Transverse colon (tissue), 4 donors: ENCODE data around the gene IKZF3. TPM values are rescaled to one million over a fixed set of nuclear protein-coding genes. Genes with fewer than 3 reads are reported as not detected.

Source experiments
- DNase-seq: peaks from one replicate; pipeline ENCODE4 v3.0.0-alpha.2; 2019
- H3K27ac ChIP-seq, 4 donors: fragments of 200-600 bp; sonication (generic); 2 replicates each; pipeline ENCODE4 v1.5.1; 2016 to 2018; ENCODE audit warnings: inconsistent platforms in 4 of 4
- H3K27me3 ChIP-seq: fragments of 200-600 bp; sonication (generic); 2 replicates; pipeline ENCODE4 v1.5.1; 2017; ENCODE audit warnings: inconsistent platforms
- H3K36me3 ChIP-seq, 4 donors: fragments of 200-600 bp; sonication (generic); 2 replicates each; pipeline ENCODE4 v1.5.1; 2017 to 2019; ENCODE audit warnings: inconsistent platforms in 4 of 4
- H3K4me1 ChIP-seq, 4 donors: fragments of 200-600 bp; sonication (generic); 2 replicates each; pipeline ENCODE4 v1.5.1; 2017 to 2020; ENCODE audit warnings: inconsistent platforms in 4 of 4
- H3K4me3 ChIP-seq, 4 donors: fragments of 200-600 bp; sonication (generic); 1 replicate in 1 of 4; 2 replicates in 3 of 4; pipeline versions ENCODE4 v1.5.1 to v1.6.1; 2017 to 2019; ENCODE audit warnings: inconsistent platforms in 4 of 4
- H3K9me3 ChIP-seq, 2 donors: fragments of 200-600 bp; sonication (generic); 2 replicates each; pipeline ENCODE4 v1.5.1; 2017 to 2019; ENCODE audit warnings: inconsistent platforms in 2 of 2
- CTCF ChIP-seq, 5 experiments: fragments of 200-600 bp in 3 of 5; fragments of 450-650 bp in 2 of 5; sonication (generic) in 3 of 5; IDR thresholded peaks; 1 replicate in 2 of 5; 2 replicates in 3 of 5; pipeline ENCODE4 v1.5.1; 2016 to 2017; ENCODE audit warnings: antibody characterized with exemption in 5 of 5, inconsistent platforms in 3 of 5, mild to moderate bottlenecking in 2 of 5, moderate library complexity in 1 of 5
- EP300 ChIP-seq: sonication (generic); formaldehyde crosslinking; IDR thresholded peaks from one replicate; pipeline ENCODE4 v1.6.1; 2017; ENCODE audit warnings: antibody characterized with exemption, low read depth
- POLR2A ChIP-seq: fragments of 450-650 bp; IDR thresholded peaks from one replicate; pipeline ENCODE4 v1.6.1; 2016; ENCODE audit warnings: antibody characterized with exemption, mild to moderate bottlenecking, moderate library complexity
- POLR2AphosphoS5 ChIP-seq, 3 donors: sonication (generic); formaldehyde crosslinking; IDR thresholded peaks; one replicate each; pipeline ENCODE4 v1.6.1; 2016; ENCODE audit warnings: antibody characterized with exemption in 3 of 3
- WGBS, 2 donors: methylation state at CpG; one replicate each; pipeline ENCODE4 v1.1.5; 2018; ENCODE audit warnings: low coverage in 1 of 2; 5-methylcytosine and 5-hydroxymethylcytosine counted together
- in situ Hi-C, 4 donors: fragments of 200-750 bp; cut with MboI; loops; one replicate each; pipeline versions ENCODE4 v1.15.0 to v1.15.1; 2017; ENCODE audit warnings: low sequenced_read_pairs in 3 of 4, low pct_ligation_motif_present in 1 of 4, low pct_unique_long_range_greater_than_20kb in 1 of 4
- intact Hi-C: fragments of 100-400 bp; cut with DNase I; formaldehyde crosslinking; loops from one replicate; pipeline ENCODE4 v1.15.1; 2023; ENCODE audit warnings: low total_unique reads
- total RNA-seq, 4 donors: library from RNA; depleted of rRNA; stranded (reverse); fragments of >200 nt; gene quantifications; one replicate each; pipeline ENCODE4 v1.1.0, GENCODE V29; 2016

The IKZF3 gene
- total RNA-seq, 4 donors from 2014 or later: 2.2 to 13.5 (median 3.0) TPM

GRCh38 chr17:39791111-39791992 lies 72.8 kb downstream of the IKZF3 start:
- no peaks in the 10 kb centered on the region for H3K4me1 ChIP-seq
- H3K9me3 ChIP-seq: no peaks in the 10 kb centered on the region
- no peak for TF ChIP-seq EP300
- no peak for TF ChIP-seq POLR2A
- no peak for TF ChIP-seq CTCF (IDR thresholded peaks at IDR 0.05)
- TF ChIP-seq POLR2AphosphoS5 (IDR thresholded peaks at IDR 0.05): no peak
- intact Hi-C loops: no loop called here
- H3K36me3 ChIP-seq: no peaks in the 10 kb centered on the region
- H3K27ac ChIP-seq: no peak overlapping the region
- peaks cover 13% of the 10 kb centered on the region for H3K27me3 ChIP-seq
- in situ Hi-C loops: no loop called here
- H3K4me3 ChIP-seq: no peak overlapping the region
- WGBS, 2 donors: 51 to 78% methylated on average over 6 of the region's 6 CpGs
- DNase-seq: no peak

- no peak overlapping the region for H3K4me3 ChIP-seq
- intact Hi-C loops (no loop called here), in situ Hi-C loops (no loop called here)
- no peaks in the 10 kb centered on the region for H3K4me1 ChIP-seq
- no peaks in the 10 kb centered on the region for H3K9me3 ChIP-seq
- peaks cover 13% of the 10 kb centered on the region for H3K27me3 ChIP-seq
- no peak for DNase-seq
- no peak for TF ChIP-seq CTCF (IDR thresholded peaks at IDR 0.05)
- TF ChIP-seq EP300: no peak
- no peak for TF ChIP-seq POLR2AphosphoS5 (IDR thresholded peaks at IDR 0.05)
- TF ChIP-seq POLR2A: no peak
- H3K27ac ChIP-seq: no peak overlapping the region
- 84 to 91% methylated on average over 8 of the region's 8 CpGs for WGBS, 2 donors
- no peaks in the 10 kb centered on the region for H3K36me3 ChIP-seq
These were observed 76.2 kb downstream of the IKZF3 start for GRCh38 chr17:39787743-39788484.

- Histone ChIP-seq H3K27ac (no peak overlapping the region), H3K4me1 (no peaks in the 10 kb centered on the region), H3K27me3 (peaks cover 13% of the 10 kb centered on the region), H3K4me3 (no peak overlapping the region), H3K36me3 (no peaks in the 10 kb centered on the region), H3K9me3 (no peaks in the 10 kb centered on the region)
- in situ Hi-C loops (no loop called here), intact Hi-C loops (no loop called here)
- TF ChIP-seq POLR2AphosphoS5 (IDR thresholded peaks at IDR 0.05) (no peak), POLR2A (no peak), EP300 (no peak), CTCF (IDR thresholded peaks at IDR 0.05) (no peak)
- no peak for DNase-seq
These were observed 77.1 kb downstream of the IKZF3 start for GRCh38 chr17:39787041-39787440.

- no peak for DNase-seq
- no peak overlapping the region for H3K4me3 ChIP-seq
- in situ Hi-C loops (no loop called here), intact Hi-C loops (loop anchor here (1.0 kb wide), 1 partner anchor 27 kb away; no protein-coding TSS in a partner anchor)
- TF ChIP-seq POLR2A (no peak), POLR2AphosphoS5 (IDR thresholded peaks at IDR 0.05) (no peak), CTCF (IDR thresholded peaks at IDR 0.05) (no peak), EP300 (no peak)
- peaks cover 4% of the 10 kb centered on the region for H3K27me3 ChIP-seq
- H3K36me3 ChIP-seq: no peaks in the 10 kb centered on the region
- H3K4me1 ChIP-seq: no peaks in the 10 kb centered on the region
- H3K27ac ChIP-seq: no peak overlapping the region
- H3K9me3 ChIP-seq: no peaks in the 10 kb centered on the region
- 88 to 89% methylated on average over 1 of the region's 1 CpG for WGBS, 2 donors
These were observed 81.1 kb downstream of the IKZF3 start for GRCh38 chr17:39782980-39783379.
